SK-N-SH (cell line): Measurements from ENCODE around the gene RGS14.

ENCODE experiments used
- CTCF ChIP-seq: fragments of 200-600 bp; sonication (generic); IDR thresholded peaks from 2 replicates; pipeline ENCODE4 v1.6.1; 2017; ENCODE audit warnings: antibody characterized with exemption, mild to moderate bottlenecking, moderate library complexity
- EZH2phosphoT487 ChIP-seq: fragments of 200-600 bp; sonication (generic); IDR thresholded peaks from 2 replicates; pipeline ENCODE4 v1.6.1; 2017; ENCODE audit warnings: low read depth, mixed run types, mild to moderate bottlenecking, antibody characterized with exemption, moderate library complexity, borderline replicate concordance
- RFX5 ChIP-seq: IDR thresholded peaks from 2 replicates; pipeline ENCODE4 v1.6.1; 2012; ENCODE audit warnings: mild to moderate bottlenecking, improper control_type of control experiment, low read length

- no peak for TF ChIP-seq RFX5
- TF ChIP-seq CTCF = peak; percentile 51
- no peak for TF ChIP-seq EZH2phosphoT487
These were observed 21.6 kb upstream of the RGS14 start for GRCh38 chr5:177336112-177336511.
